BLaER1 (cell line): Measurements from ENCODE around the gene PLEKHA5.

Source experiments
- H3K27ac ChIP-seq: shearing (Covaris generic); formaldehyde crosslinking; 2 replicates; pipeline ENCODE4 v1.8.1; 2022
- H3K27me3 ChIP-seq: shearing (Covaris generic); formaldehyde crosslinking; 2 replicates; pipeline ENCODE4 v1.8.1; 2022
- H3K36me3 ChIP-seq: shearing (Covaris generic); formaldehyde crosslinking; 2 replicates; pipeline ENCODE4 v1.8.1; 2022
- H3K4me1 ChIP-seq: shearing (Covaris generic); formaldehyde crosslinking; 2 replicates; pipeline ENCODE4 v1.8.1; 2022
- H3K4me2 ChIP-seq: shearing (Covaris generic); formaldehyde crosslinking; 2 replicates; pipeline ENCODE4 v1.8.1; 2022
- H3K4me3 ChIP-seq: shearing (Covaris generic); formaldehyde crosslinking; 2 replicates; pipeline ENCODE4 v1.8.1; 2022
- H3K9ac ChIP-seq: shearing (Covaris generic); formaldehyde crosslinking; 2 replicates; pipeline ENCODE4 v1.8.1; 2022
- H3K9me3 ChIP-seq: shearing (Covaris generic); formaldehyde crosslinking; 2 replicates; pipeline ENCODE4 v1.8.1; 2022
- H4K20me1 ChIP-seq: shearing (Covaris generic); formaldehyde crosslinking; 2 replicates; pipeline ENCODE4 v1.8.1; 2022
- Cebpa-rat ChIP-seq: shearing (Covaris generic); IDR thresholded peaks from 2 replicates; pipeline ENCODE4 v1.8.1; 2022

The PLEKHA5 gene

DNA sequence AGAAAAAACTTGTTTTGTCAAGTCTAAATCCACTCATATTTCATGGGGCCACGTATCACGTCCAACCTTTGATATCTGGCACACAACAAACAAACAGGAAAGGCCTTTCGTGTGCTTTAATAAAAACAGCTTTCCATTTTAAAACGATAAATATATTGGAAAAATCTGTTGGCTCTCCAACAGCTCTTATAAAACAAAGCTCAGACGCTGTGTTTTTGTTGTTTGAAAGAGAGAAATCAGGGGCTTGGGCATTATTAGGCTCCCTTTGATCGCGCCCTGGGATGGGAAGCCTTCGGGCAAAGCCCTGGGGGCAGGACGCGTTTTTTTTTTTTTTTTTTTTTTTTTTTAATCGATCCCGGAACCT, 429 bp upstream of the PLEKHA5 start:
- H3K4me2 ChIP-seq: peak overlapping the region; percentile 87
- H3K36me3 ChIP-seq: no peaks in the 10 kb centered on the region
- H3K27ac ChIP-seq: peak overlapping the region; percentile 64
- H3K27me3 ChIP-seq: no peaks in the 10 kb centered on the region
- H3K4me1 ChIP-seq: peaks cover 20% of the 10 kb centered on the region
- H3K9ac ChIP-seq: peak overlapping the region; percentile 80; the same call in 1 of the 2 replicates
- H3K4me3 ChIP-seq: peak overlapping the region; percentile 94
- no peak for TF ChIP-seq Cebpa-rat
- no peaks in the 10 kb centered on the region for H4K20me1 ChIP-seq
- H3K9me3 ChIP-seq: peaks cover 23% of the 10 kb centered on the region

DNA sequence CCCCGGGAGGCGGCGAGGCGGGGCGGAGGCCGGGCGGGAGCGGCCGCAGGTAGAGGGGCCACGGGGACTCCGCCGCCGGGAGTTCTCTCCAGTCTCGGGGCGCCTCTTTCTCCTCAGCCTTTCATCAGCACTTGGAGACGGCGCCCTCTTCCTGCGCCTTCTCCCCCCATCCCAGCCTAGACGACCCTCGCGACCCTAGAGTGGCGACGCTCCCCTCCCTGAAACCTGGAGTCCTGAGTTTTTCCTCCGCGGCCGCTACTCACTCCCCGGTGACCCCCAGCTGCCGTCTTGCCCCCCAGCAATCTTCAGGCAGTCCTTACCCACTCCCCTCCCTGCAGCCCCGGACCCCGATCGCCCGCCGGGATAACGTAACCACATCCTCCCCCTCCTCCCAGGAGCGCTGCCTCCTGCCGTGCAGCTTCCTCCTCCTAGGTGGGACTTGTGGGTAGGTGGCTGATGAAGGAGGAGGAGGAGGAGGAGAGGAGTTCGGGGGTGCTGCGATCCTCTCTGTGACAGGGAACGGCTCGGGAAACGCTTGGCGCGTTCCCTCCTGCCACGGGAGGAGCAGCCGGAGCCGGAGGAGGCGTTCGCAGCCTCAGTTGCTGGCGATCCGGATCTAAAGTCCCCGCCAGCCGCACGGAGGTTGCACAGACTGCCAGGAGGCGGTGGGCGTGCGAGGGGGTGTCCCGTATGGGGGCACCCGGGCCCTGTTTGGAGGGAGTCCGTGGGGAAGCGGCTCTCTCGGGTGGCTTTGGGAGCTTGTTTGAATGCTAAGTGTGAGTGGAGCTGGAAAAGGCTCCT, 891 bp downstream of the PLEKHA5 start:
- TF ChIP-seq Cebpa-rat: no peak
- peak overlapping the region; percentile 94 for H3K4me3 ChIP-seq
- H3K36me3 ChIP-seq: no peaks in the 10 kb centered on the region
- no peaks in the 10 kb centered on the region for H4K20me1 ChIP-seq
- no peaks in the 10 kb centered on the region for H3K27me3 ChIP-seq
- peak overlapping the region; percentile 87 for H3K4me2 ChIP-seq
- H3K9me3 ChIP-seq: peaks cover 23% of the 10 kb centered on the region
- peaks cover 20% of the 10 kb centered on the region for H3K4me1 ChIP-seq
- peak overlapping the region; percentile 64 for H3K27ac ChIP-seq
- H3K9ac ChIP-seq: peak overlapping the region; percentile 80

DNA sequence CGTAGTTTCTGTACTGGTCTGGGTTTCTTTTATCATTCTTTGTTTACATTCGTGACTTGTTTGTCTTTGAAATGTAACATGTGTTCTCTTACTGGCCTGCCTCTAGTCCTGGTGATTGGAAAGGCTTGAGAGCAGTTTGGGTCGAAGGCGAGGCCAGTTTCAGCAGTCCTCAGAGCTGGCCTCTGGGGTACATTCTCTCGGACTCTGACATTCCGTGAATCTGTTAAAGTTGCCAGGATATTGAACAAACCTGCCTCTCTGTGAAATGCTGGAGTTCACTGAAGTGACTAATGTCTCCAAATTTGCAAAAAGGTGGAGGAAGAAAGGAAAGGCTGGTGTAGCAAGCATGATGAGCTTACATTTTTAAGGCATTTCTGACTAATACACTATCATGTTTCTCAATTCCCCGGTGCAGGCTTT, 1.5 kb downstream of the PLEKHA5 start:
- Histone ChIP-seq H3K27ac (peak overlapping the region; percentile 64), H3K27me3 (no peaks in the 10 kb centered on the region), H3K4me3 (peak overlapping the region; percentile 94), H3K9ac (peak overlapping the region; percentile 80), H3K36me3 (no peaks in the 10 kb centered on the region), H3K4me2 (peak overlapping the region; percentile 87), H4K20me1 (no peaks in the 10 kb centered on the region), H3K4me1 (peaks cover 20% of the 10 kb centered on the region), H3K9me3 (peaks cover 22% of the 10 kb centered on the region)
- TF ChIP-seq Cebpa-rat: no peak

DNA sequence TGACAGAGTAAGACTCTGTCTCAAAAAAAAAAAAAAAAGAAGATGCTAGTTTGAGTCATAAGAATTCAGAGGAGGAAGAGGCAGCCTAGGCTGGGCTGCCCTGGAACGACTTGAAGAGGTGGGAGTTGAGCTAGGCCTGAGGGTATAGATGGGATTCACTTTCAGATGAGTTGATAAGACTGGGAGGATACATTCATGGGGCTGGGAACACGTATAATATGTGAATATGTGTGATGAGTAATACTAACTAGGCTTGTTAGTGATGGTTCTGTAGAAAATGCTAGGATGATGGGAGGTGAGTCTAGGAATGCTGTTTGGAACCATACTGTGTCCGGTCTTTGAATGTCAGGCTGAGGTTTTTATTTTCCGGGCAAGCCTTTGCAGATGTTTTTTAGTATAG, 9.0 kb downstream of the PLEKHA5 start:
- Histone ChIP-seq H3K27ac (no peak overlapping the region), H3K4me2 (no peak overlapping the region), H3K27me3 (no peaks in the 10 kb centered on the region), H3K9ac (no peak overlapping the region), H4K20me1 (no peaks in the 10 kb centered on the region), H3K4me3 (no peak overlapping the region), H3K36me3 (peaks cover 4% of the 10 kb centered on the region; the same call in 1 of the 2 replicates), H3K9me3 (no peaks in the 10 kb centered on the region), H3K4me1 (peaks cover 23% of the 10 kb centered on the region)
- TF ChIP-seq Cebpa-rat: no peak

DNA sequence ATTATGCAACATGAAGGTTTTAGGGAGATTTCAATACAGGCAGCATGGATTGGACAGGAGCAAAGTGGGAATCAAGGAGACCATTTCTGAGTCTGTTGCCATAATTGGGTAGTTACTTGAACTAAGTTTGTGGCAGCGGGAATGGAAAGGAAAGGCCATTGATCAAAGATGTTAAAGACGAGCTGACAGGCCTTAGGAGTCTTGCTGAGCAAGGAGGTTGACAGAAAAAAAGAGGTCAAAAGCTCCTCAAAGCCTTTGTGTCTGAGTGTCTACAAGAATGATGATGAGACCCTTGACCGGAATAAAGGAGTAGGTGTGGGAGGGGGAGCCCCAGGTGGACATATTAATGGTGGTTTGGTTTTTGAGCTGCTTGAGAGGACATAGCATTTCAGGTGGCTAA, 9.4 kb downstream of the PLEKHA5 start:
- H4K20me1 ChIP-seq: no peaks in the 10 kb centered on the region
- H3K27ac ChIP-seq: no peak overlapping the region
- no peak for TF ChIP-seq Cebpa-rat

DNA sequence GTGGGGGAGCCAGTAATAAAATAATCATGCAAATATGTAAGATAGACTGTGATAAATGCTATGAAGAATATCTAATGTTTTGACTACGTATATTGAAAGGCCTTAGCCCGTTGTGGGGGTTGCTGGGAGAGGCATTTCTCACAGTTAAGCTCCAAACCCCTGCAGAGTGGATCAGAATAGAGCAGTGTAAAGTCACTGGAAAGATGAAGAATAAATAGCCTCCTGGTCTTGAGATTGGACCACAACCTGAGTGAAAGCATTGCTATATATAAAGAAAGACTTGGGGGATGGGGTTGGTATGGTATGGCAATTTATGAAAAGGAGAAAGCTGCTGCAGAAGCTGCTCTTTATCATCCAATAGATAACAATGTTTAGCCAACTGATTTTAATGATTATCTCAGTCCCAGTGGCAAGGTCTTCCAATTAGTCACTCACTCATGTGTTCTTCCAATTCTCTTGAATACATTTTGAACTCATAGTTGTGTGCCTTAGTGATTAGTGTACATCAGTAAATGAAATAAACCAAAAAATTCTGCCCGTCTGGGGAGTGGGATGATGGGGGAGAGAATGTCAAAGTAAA, 10.2 kb downstream of the PLEKHA5 start:
- Histone ChIP-seq H3K27ac (no peak overlapping the region), H3K27me3 (no peaks in the 10 kb centered on the region), H3K4me1 (peaks cover 23% of the 10 kb centered on the region), H3K36me3 (peaks cover 10% of the 10 kb centered on the region), H3K4me2 (no peak overlapping the region), H3K9me3 (no peaks in the 10 kb centered on the region), H4K20me1 (no peaks in the 10 kb centered on the region), H3K4me3 (no peak overlapping the region), H3K9ac (no peak overlapping the region)
- TF ChIP-seq Cebpa-rat: no peak

More for the DNA sequence above, 9.4 kb downstream of the PLEKHA5 start:
- H3K4me3 ChIP-seq: no peak overlapping the region
- no peak overlapping the region for H3K4me2 ChIP-seq
- no peak overlapping the region for H3K9ac ChIP-seq
- H3K4me1 ChIP-seq: peaks cover 23% of the 10 kb centered on the region
- peaks cover 4% of the 10 kb centered on the region; the same call in 1 of the 2 replicates for H3K36me3 ChIP-seq
- H3K27me3 ChIP-seq: no peaks in the 10 kb centered on the region
- no peaks in the 10 kb centered on the region for H3K9me3 ChIP-seq

DNA sequence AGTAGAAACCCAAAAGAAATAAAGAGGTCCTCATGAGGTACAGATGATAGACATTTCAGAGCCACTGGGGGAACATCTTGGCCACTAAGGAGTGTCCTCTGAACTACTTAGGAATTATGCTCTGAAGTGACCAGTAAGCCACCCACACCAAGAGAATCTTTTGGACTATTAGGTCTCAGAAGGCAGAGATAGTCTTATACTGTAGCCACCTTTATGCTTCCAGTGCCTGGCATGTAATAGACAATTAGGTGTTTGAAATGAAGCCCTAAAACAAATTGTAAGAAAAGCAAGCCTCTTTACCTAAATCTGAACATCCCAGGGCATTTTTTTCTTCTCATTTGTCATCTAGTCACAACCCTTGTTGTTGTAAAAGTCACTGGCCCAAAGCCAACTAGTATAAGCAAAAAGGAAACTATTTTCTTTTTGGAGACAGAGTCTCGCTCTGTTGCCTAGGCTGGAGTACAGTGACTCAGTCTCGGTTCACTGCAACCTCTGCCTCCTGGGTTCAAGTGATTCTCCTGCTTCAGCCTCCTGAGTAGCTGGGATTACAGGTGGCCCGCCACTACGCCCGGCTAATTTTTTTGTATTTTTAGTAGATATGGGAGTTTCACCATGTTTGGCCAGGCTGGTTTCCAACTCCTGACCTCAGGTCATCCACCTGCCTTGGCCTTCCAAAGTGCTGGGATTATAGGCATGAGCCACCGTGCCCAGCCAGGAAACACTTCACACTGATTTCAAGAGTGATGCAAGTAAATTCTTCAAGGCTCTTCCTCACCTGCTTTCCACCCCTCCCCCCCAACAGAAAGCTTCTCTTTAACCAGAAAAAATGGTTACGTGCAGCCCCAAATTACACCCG, 11.1 kb downstream of the PLEKHA5 start:
- Histone ChIP-seq H3K27me3 (no peaks in the 10 kb centered on the region), H4K20me1 (no peaks in the 10 kb centered on the region), H3K27ac (no peak overlapping the region), H3K4me3 (no peak overlapping the region), H3K4me1 (peaks cover 23% of the 10 kb centered on the region), H3K9me3 (no peaks in the 10 kb centered on the region), H3K4me2 (peak overlapping the region; percentile 39), H3K36me3 (peaks cover 10% of the 10 kb centered on the region), H3K9ac (no peak overlapping the region)
- no peak for TF ChIP-seq Cebpa-rat

DNA sequence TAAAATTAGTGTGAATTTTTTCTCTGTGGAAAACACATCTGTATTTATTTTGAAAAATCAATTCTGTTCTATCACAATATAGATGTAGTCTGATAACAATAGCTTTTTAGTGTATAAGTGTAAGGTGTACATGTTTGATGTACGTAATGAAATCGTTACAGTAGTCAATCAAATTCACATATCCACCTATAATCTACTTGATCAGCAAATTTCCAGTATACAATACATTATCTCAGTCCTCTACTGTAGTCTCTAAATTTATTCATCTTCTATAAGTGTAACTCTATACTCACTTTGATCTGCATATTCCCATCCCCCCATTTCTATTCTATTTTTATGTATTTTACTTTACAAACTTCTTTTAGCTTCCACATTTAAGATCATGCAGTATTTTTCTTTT, 13.0 kb downstream of the PLEKHA5 start:
- Histone ChIP-seq H3K4me3 (no peak overlapping the region), H3K4me1 (peaks cover 17% of the 10 kb centered on the region), H3K9me3 (no peaks in the 10 kb centered on the region), H3K9ac (no peak overlapping the region), H3K4me2 (no peak overlapping the region), H3K36me3 (peaks cover 6% of the 10 kb centered on the region), H3K27ac (no peak overlapping the region), H3K27me3 (no peaks in the 10 kb centered on the region), H4K20me1 (no peaks in the 10 kb centered on the region)
- TF ChIP-seq Cebpa-rat: no peak

DNA sequence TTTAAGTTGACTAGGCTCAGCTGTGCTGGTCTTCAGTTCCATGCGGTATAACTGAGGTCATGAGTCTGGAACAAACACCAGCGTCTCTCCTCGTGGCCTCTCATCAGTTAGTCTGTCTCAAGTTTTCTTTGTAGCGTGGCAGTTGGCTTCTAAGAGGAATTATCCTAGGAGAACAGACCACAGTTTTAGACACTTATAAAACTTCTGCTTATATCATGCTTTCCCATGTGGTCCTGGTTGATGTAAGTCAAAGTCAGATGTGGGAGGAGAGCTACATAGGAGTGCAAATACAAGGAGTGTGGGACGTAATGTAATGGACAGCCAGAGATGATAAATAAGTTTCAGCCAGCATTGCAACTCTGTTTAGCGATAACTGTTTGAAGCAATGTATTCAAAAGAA, 14.8 kb downstream of the PLEKHA5 start:
- peaks cover 16% of the 10 kb centered on the region for H3K4me1 ChIP-seq
- H3K9ac ChIP-seq: no peak overlapping the region
- no peak overlapping the region for H3K27ac ChIP-seq
- H3K36me3 ChIP-seq: peaks cover 13% of the 10 kb centered on the region
- no peak overlapping the region for H3K4me3 ChIP-seq
- H3K4me2 ChIP-seq: no peak overlapping the region
- no peak for TF ChIP-seq Cebpa-rat
- no peaks in the 10 kb centered on the region for H4K20me1 ChIP-seq
- H3K9me3 ChIP-seq: no peaks in the 10 kb centered on the region
- no peaks in the 10 kb centered on the region for H3K27me3 ChIP-seq
